Measurements from ENCODE around the gene ACTR3. TPM values are rescaled to one million over a fixed set of nuclear protein-coding genes. Genes with fewer than 3 reads are reported as not detected.

ACTR3 gene
- total RNA-seq, 2 experiments from 2014 or later, result 480 to 482 TPM

DNA sequence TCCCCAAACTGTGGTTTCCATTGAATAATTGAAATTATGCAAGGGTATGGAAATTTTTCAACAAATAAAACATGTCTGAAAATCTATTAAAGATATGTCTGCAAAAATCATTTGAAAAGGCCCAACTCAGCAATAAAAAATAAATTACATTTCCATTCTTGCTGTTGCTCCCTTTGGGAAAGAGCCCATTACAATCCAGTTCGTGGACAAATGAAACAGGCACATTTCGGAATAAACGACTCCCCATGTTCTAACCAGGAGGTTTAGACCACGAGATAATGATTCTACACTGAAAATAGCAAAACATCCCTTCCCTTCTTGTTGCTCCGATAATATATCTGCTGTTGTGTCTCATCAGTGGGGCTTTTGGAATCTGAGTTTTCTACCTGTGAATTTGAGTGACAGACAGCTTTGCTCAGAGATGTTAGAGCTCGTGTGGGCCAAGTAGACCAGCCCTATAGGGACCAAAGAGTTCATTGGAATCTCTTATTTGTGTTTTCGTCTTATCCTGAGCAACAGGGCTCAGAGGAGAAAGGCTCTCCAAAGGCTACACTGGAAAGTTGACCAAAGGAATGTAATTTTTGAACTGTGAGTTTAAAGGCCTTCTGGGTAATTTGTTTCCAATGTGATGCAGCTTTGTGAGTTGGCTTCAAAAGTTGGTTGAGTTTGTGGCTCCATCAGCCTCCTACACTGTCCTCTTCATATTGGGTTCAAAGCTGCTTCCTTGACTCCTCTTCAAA is 119.5 kb downstream of the ACTR3 start:
- no peaks in the 10 kb centered on the region for H3K4me1 Mint-ChIP-seq
- H3K4me3 Mint-ChIP-seq, result no peak overlapping the region
- peaks cover 6% of the 10 kb centered on the region for H3K27me3 Mint-ChIP-seq
- H3K27ac Mint-ChIP-seq, result no peak overlapping the region
- H3K9me3 Mint-ChIP-seq, result peaks cover 2% of the 10 kb centered on the region
- DNase-seq, result no peak
- peaks cover 1% of the 10 kb centered on the region for H3K36me3 Mint-ChIP-seq

- no peak for DNase-seq
- peaks cover 6% of the 10 kb centered on the region for H3K27me3 Mint-ChIP-seq
- no peak overlapping the region for H3K27ac Mint-ChIP-seq
- peaks cover 2% of the 10 kb centered on the region for H3K9me3 Mint-ChIP-seq
- no peaks in the 10 kb centered on the region for H3K4me1 Mint-ChIP-seq
- H3K36me3 Mint-ChIP-seq, result no peaks in the 10 kb centered on the region
- H3K4me3 Mint-ChIP-seq, result no peak overlapping the region
Observed at GRCh38 chr2:114010001-114010400, 120.1 kb downstream of the ACTR3 start.

DNA sequence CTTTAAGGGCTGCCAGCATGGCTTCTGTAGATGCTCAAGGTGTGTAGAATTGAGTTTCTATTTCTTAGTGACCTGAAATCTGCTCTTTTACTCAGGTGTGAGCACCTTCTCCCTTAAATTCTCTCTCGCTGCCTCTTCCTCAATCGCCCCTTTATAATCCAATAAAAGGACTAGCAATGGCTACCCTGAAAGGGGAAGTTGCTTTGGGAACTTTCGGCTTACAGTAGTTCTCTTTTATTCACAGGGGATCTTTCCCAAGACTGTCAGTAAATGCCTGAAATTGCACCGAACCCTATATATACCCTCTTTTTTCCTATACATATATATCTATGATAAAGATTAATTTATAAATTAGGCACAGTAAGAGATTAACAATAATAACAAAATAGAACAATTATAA is 121.8 kb downstream of the ACTR3 start:
- no peak for DNase-seq
- Mint-ChIP-seq H3K36me3 (no peaks in the 10 kb centered on the region), H3K27ac (no peak overlapping the region), H3K4me1 (no peaks in the 10 kb centered on the region), H3K4me3 (no peak overlapping the region), H3K27me3 (peaks cover 13% of the 10 kb centered on the region), H3K9me3 (peaks cover 7% of the 10 kb centered on the region)

Other genes with a start within 250 kb of the ACTR3 start
- 10 to 100 TPM; 20.8 to 21.3 TPM for gene SLC35F5, start 133.4 kb upstream of the ACTR3 start, total RNA-seq